KMS-11 (cell line): ENCODE results near the gene IL1RAPL1.

Experiments
- H2AFZ ChIP-seq: fragments of 200-600 bp; sonication (generic); 2 replicates; pipeline ENCODE4 v1.6.1; 2016; ENCODE audit warnings: antibody characterized with exemption, mixed run types, low read depth
- H3K27ac ChIP-seq: fragments of 200-600 bp; sonication (generic); 2 replicates; pipeline ENCODE4 v1.6.1; 2016; ENCODE audit warnings: mild to moderate bottlenecking, mixed run types
- H3K27me3 ChIP-seq: fragments of 200-600 bp; sonication (generic); 2 replicates; pipeline ENCODE4 v1.6.1; 2017; ENCODE audit warnings: mild to moderate bottlenecking, low read depth, mixed run types, moderate library complexity; ENCODE audit not compliant: insufficient read depth
- H3K36me3 ChIP-seq: fragments of 200-600 bp; sonication (generic); 2 replicates; pipeline ENCODE4 v1.6.1; 2017; ENCODE audit warnings: mild to moderate bottlenecking, mixed run types; ENCODE audit not compliant: insufficient read depth
- H3K4me1 ChIP-seq: fragments of 200-600 bp; sonication (generic); 2 replicates; pipeline ENCODE4 v1.6.1; 2016; ENCODE audit warnings: mild to moderate bottlenecking, low read depth, mixed run types; ENCODE audit not compliant: poor library complexity, severe bottlenecking
- H3K4me2 ChIP-seq: fragments of 200-600 bp; sonication (generic); 2 replicates; pipeline ENCODE4 v1.7.0; 2016; ENCODE audit warnings: mild to moderate bottlenecking, mixed run types
- H3K4me3 ChIP-seq: fragments of 200-600 bp; sonication (generic); IDR thresholded peaks from 2 replicates; pipeline ENCODE4 v1.6.1; 2017; ENCODE audit warnings: low read depth, low read length, mixed read lengths; ENCODE audit not compliant: insufficient read depth
- H3K79me2 ChIP-seq: fragments of 200-600 bp; sonication (generic); 2 replicates; pipeline ENCODE4 v1.6.1; 2016; ENCODE audit warnings: low read depth, mixed run types; ENCODE audit not compliant: insufficient read depth
- H3K9ac ChIP-seq: fragments of 200-600 bp; sonication (generic); 2 replicates; pipeline ENCODE4 v1.6.1; 2016; ENCODE audit warnings: mild to moderate bottlenecking, mixed run types
- H4K20me1 ChIP-seq: fragments of 200-600 bp; sonication (generic); 2 replicates; pipeline ENCODE4 v1.6.1; 2016; ENCODE audit warnings: mild to moderate bottlenecking, mixed run types; ENCODE audit not compliant: insufficient read depth
- TF ChIP-seq, protein P1 (sequence below): fragments of 200-600 bp; sonication (generic); conservative IDR thresholded peaks from 2 replicates; pipeline ENCODE4 v1.6.1; 2017; ENCODE audit warnings: low read depth, mild to moderate bottlenecking, antibody characterized with exemption, low read length, moderate library complexity, mixed read lengths

The IL1RAPL1 gene

DNA sequence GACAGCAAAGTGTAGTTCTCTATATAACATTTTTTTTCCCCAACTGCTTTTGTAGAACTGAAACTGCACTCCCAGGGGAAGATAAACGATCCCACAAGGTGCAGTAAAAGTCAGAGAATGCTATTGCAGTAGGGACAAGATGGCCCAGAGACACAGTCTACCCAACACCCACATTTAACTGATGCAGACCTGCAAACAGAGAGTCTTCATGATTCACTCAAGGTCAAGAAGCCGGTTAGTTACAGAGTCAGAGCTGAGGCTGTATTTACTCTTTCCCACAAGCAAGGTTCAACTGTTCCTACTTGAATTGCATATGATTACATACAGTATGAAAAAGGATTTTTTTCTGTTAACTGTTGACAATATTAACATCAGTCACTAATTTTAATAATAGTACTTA is 654.6 kb downstream of the IL1RAPL1 start:
- H3K79me2 ChIP-seq, result no peaks in the 10 kb centered on the region
- H3K4me3 ChIP-seq, result no peak overlapping the region
- no peak overlapping the region for H3K27ac ChIP-seq
- H3K4me2 ChIP-seq, result no peak overlapping the region
- no peak overlapping the region for H2AFZ ChIP-seq
- no peaks in the 10 kb centered on the region for H3K36me3 ChIP-seq
- H4K20me1 ChIP-seq, result no peaks in the 10 kb centered on the region
- no peaks in the 10 kb centered on the region for H3K4me1 ChIP-seq
- H3K27me3 ChIP-seq, result no peaks in the 10 kb centered on the region
- no peak overlapping the region for H3K9ac ChIP-seq
- TF ChIP-seq, protein P1, sequence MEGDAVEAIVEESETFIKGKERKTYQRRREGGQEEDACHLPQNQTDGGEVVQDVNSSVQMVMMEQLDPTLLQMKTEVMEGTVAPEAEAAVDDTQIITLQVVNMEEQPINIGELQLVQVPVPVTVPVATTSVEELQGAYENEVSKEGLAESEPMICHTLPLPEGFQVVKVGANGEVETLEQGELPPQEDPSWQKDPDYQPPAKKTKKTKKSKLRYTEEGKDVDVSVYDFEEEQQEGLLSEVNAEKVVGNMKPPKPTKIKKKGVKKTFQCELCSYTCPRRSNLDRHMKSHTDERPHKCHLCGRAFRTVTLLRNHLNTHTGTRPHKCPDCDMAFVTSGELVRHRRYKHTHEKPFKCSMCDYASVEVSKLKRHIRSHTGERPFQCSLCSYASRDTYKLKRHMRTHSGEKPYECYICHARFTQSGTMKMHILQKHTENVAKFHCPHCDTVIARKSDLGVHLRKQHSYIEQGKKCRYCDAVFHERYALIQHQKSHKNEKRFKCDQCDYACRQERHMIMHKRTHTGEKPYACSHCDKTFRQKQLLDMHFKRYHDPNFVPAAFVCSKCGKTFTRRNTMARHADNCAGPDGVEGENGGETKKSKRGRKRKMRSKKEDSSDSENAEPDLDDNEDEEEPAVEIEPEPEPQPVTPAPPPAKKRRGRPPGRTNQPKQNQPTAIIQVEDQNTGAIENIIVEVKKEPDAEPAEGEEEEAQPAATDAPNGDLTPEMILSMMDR, result no peak

DNA sequence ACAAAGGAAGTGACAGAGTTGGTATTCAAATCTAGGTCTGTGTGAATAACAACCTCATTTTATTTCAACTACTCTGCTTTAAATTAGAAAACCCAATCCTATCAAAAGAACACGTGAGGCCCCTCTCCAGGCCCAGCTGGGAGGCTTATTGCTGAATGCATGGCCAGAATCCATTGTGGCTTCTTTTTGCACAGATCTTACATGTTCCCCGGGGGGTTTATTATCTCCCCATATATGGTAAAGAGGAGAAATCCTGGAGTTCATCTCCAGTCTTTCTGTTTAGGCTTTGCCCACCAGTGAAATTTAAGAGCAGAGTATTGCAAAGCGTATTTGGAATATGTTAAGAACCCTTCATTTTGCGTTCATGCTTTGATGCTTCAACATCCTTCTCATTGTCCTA is 655.6 kb downstream of the IL1RAPL1 start:
- Histone ChIP-seq H3K4me1 (no peaks in the 10 kb centered on the region), H2AFZ (no peak overlapping the region)

DNA sequence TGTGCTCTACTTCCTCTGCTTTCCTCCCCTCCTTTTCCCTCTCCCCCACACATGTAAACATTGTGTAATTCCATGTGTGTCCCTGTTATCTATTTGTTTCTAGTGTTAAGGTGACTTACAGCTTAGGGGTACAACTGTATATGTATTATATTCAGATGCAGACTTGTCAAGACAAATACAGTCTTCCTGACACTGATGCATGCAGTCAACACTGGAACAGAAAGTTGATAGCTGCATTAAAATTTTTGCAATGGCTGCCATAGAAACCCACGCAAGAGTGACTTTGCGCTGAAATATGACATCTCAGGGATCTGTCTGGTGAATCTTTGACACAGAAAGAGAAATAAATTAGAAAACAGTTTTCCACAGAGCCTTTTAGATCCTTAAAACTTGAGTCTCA is 656.7 kb downstream of the IL1RAPL1 start:
- H3K9ac ChIP-seq, result no peak overlapping the region
- H4K20me1 ChIP-seq, result no peaks in the 10 kb centered on the region
- no peaks in the 10 kb centered on the region for H3K4me1 ChIP-seq
- no peak overlapping the region for H2AFZ ChIP-seq
- no peak overlapping the region for H3K27ac ChIP-seq
- H3K4me2 ChIP-seq, result no peak overlapping the region
- H3K36me3 ChIP-seq, result no peaks in the 10 kb centered on the region
- TF ChIP-seq, protein P1, result no peak
- no peak overlapping the region for H3K4me3 ChIP-seq
- no peaks in the 10 kb centered on the region for H3K79me2 ChIP-seq
- H3K27me3 ChIP-seq, result no peaks in the 10 kb centered on the region

More for the DNA sequence above, 655.6 kb downstream of the IL1RAPL1 start:
- H4K20me1 ChIP-seq, result no peaks in the 10 kb centered on the region
- H3K27me3 ChIP-seq, result no peaks in the 10 kb centered on the region
- TF ChIP-seq, protein P1, result no peak
- H3K4me2 ChIP-seq, result no peak overlapping the region
- no peak overlapping the region for H3K4me3 ChIP-seq
- H3K27ac ChIP-seq, result no peak overlapping the region
- H3K36me3 ChIP-seq, result no peaks in the 10 kb centered on the region
- no peaks in the 10 kb centered on the region for H3K79me2 ChIP-seq
- no peak overlapping the region for H3K9ac ChIP-seq

DNA sequence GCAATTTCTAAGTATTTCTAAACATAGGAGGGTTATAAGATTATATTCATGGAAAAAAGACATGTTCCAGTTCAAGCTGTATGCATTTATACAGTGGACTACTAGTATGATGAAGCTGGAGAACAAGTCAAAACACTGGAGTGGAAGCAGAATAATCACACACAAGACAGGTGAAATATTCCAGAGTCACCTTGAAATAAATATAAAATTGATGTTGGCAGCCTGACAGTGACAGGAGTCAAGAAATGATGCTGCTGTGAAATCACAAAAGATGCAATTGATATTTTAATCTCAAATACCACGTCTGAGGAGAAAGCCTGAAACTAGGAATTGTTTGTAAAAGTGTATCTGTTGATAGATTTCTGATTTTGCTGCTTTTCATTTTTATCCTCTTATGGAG is 667.3 kb downstream of the IL1RAPL1 start:
- Histone ChIP-seq H3K4me1 (no peaks in the 10 kb centered on the region), H4K20me1 (no peaks in the 10 kb centered on the region), H3K4me2 (no peak overlapping the region), H3K9ac (no peak overlapping the region), H2AFZ (no peak overlapping the region), H3K4me3 (no peak overlapping the region), H3K27me3 (no peaks in the 10 kb centered on the region), H3K27ac (no peak overlapping the region), H3K79me2 (no peaks in the 10 kb centered on the region), H3K36me3 (no peaks in the 10 kb centered on the region)
- TF ChIP-seq, protein P1, result no peak
